Vagina (tissue), 2 donors: ENCODE data around the gene FGR. TPM values are rescaled to one million over a fixed set of nuclear protein-coding genes. Genes with fewer than 3 reads are reported as not detected.

ENCODE experiments used
- DNase-seq, 2 donors: peaks; one replicate each; pipeline ENCODE4 v3.0.0-alpha.2; 2017; ENCODE audit errors: extremely low spot score in 2 of 2
- H3K27ac ChIP-seq: fragments of 200-600 bp; sonication (generic); one replicate; pipeline ENCODE4 v1.5.1; 2019
- H3K27me3 ChIP-seq: fragments of 200-600 bp; sonication (generic); one replicate; pipeline ENCODE4 v1.5.1; 2019
- H3K36me3 ChIP-seq, 2 donors: fragments of 200-600 bp; sonication (generic); one replicate each; pipeline ENCODE4 v1.5.1; 2017 to 2019
- H3K4me1 ChIP-seq: fragments of 200-600 bp; sonication (generic); one replicate; pipeline ENCODE4 v1.5.1; 2019
- H3K4me3 ChIP-seq, 2 donors: fragments of 200-600 bp; sonication (generic); 1 replicate in 1 of 2; 2 replicates in 1 of 2; pipeline ENCODE4 v1.5.1; 2016 to 2019
- H3K9me3 ChIP-seq: fragments of 200-600 bp; sonication (generic); one replicate; pipeline ENCODE4 v1.5.1; 2019
- POLR2A ChIP-seq, 2 donors: fragments of 450-650 bp; IDR thresholded peaks; one replicate each; pipeline ENCODE4 v1.6.1; 2017; ENCODE audit warnings: antibody characterized with exemption in 2 of 2, mild to moderate bottlenecking in 2 of 2, moderate library complexity in 2 of 2
- POLR2AphosphoS5 ChIP-seq, 2 donors: sonication (generic); formaldehyde crosslinking; IDR thresholded peaks; one replicate each; pipeline ENCODE4 v1.9.0; 2017; ENCODE audit warnings: antibody characterized with exemption in 2 of 2, mild to moderate bottlenecking in 2 of 2, low read depth in 1 of 2; ENCODE audit not compliant: insufficient read depth in 1 of 2
- intact Hi-C: fragments of 100-400 bp; cut with DNase I; formaldehyde crosslinking; loops from one replicate; pipeline ENCODE4 v1.15.1; 2023
- total RNA-seq: library from RNA; depleted of rRNA; stranded (reverse); fragments of >200 nt; gene quantifications from one replicate; pipeline ENCODE4 v1.2.3, GENCODE V29; 2016
- TF ChIP-seq, protein P1 (sequence below), 3 experiments: fragments of 450-650 bp in 2 of 3; fragments of 200-600 bp in 1 of 3; sonication (generic) in 1 of 3; IDR thresholded peaks; one replicate each; pipeline ENCODE4 v1.5.1; 2017 to 2019; ENCODE audit warnings: antibody characterized with exemption in 3 of 3, mild to moderate bottlenecking in 2 of 3, moderate library complexity in 2 of 3

FGR gene
- total RNA-seq, 1 donor from 2014 or later: 18.4 TPM

DNA sequence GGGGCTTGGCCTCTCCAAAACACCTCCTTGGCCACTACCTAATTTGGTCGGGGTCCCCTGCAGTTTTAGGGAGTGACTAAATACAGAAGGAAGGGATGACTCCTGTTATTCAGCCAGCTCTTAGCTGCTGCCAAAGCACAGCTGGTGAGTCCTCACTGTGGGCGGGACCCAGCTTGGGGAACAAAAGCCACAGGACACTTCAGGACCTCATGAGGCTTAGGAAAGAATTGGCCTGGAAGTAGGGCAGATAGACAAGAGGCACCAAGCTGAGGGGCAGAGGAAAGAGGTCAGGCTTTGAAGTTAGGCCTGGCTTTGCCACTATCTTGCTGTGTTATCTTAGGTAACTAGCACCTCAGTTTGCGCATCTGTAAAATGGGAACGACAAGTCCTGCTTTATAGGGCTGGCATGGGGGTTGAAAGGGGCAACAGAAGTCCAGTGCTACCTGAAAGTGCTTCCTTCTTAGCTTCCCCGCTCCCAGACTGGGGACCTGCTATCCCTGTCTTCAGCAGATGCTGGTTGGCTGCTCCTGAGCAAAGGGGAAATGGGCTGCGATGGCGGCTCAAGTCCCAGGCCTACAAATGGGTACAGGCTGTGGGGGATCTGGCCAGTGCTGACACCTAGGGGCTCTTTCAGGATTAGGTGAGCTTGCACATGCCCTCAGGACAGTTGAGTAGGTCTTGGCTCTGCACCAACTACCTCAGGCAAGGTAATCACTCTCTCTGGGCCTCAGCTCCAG, 21.3 kb upstream of the FGR start:
- H3K27ac ChIP-seq: peak overlapping the region; percentile 61

DNA sequence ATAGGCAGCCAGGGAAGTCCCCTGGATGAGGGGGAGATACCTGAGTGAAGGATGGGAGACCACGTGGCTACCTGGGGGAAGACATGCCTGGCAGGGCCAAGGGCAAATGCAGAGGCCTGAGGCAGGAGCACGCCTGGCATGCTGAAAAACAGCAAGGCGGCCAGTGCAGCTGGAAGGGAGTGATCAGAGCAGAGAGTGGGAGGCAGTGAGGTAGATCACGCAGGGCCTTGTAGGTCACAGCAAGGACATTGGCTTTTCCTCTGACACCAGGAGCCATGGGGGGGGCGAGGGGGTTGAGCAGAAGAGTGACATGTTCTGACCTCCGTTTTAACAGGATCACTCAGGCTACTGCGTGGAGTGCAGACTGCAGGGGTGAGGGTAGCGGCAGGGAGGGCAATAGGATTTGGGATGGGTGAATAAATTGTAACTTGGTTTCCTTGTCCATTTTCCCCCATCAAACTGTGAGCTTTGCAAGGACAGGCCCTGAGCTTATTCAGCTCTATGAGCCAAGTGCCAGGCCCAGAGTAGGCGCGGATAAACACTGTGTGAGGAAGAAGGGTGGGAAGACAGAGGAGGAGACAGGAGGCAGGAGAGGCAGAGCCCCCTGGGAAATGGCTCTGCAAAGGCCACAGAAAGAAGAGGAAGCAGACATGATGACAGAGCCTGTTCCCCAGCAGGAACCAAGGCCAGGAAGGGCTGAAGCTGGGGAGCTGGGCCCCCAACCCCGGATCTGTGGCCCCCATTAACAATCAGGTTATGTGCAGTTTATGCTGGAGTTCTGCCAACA, 20.4 kb upstream of the FGR start:
- DNase-seq: peak in 1 of 2 donors; percentile 86
- Histone ChIP-seq H3K27me3 (no peaks in the 10 kb centered on the region), H3K9me3 (no peaks in the 10 kb centered on the region), H3K4me1 (peaks cover 32% of the 10 kb centered on the region), H3K27ac (peak overlapping the region; percentile 61), H3K36me3 (no peaks in the 10 kb centered on the region), H3K4me3 (no peak overlapping the region)
- TF ChIP-seq POLR2A (IDR thresholded peaks at IDR 0.05): no peak
- TF ChIP-seq, protein P1, sequence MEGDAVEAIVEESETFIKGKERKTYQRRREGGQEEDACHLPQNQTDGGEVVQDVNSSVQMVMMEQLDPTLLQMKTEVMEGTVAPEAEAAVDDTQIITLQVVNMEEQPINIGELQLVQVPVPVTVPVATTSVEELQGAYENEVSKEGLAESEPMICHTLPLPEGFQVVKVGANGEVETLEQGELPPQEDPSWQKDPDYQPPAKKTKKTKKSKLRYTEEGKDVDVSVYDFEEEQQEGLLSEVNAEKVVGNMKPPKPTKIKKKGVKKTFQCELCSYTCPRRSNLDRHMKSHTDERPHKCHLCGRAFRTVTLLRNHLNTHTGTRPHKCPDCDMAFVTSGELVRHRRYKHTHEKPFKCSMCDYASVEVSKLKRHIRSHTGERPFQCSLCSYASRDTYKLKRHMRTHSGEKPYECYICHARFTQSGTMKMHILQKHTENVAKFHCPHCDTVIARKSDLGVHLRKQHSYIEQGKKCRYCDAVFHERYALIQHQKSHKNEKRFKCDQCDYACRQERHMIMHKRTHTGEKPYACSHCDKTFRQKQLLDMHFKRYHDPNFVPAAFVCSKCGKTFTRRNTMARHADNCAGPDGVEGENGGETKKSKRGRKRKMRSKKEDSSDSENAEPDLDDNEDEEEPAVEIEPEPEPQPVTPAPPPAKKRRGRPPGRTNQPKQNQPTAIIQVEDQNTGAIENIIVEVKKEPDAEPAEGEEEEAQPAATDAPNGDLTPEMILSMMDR (IDR thresholded peaks at IDR 0.05): no peak
- no peak for TF ChIP-seq POLR2AphosphoS5 (IDR thresholded peaks at IDR 0.05; ENCODE audit: insufficient read depth in 1 of 2, low read depth in 1 of 2)
- intact Hi-C loops: no loop called here

More for the DNA sequence above, 21.3 kb upstream of the FGR start:
- peak in 1 of 2 donors; percentile 54 for TF ChIP-seq POLR2AphosphoS5 (IDR thresholded peaks at IDR 0.05; ENCODE audit: insufficient read depth in 1 of 2, low read depth in 1 of 2)
- TF ChIP-seq, protein P1 (IDR thresholded peaks at IDR 0.05): no peak
- peak in 1 of 2 donors; percentile 85 for DNase-seq
- Histone ChIP-seq H3K4me3 (no peak overlapping the region), H3K27me3 (no peaks in the 10 kb centered on the region), H3K36me3 (no peaks in the 10 kb centered on the region), H3K9me3 (no peaks in the 10 kb centered on the region), H3K4me1 (peaks cover 28% of the 10 kb centered on the region)
- intact Hi-C loops: no loop called here

DNA sequence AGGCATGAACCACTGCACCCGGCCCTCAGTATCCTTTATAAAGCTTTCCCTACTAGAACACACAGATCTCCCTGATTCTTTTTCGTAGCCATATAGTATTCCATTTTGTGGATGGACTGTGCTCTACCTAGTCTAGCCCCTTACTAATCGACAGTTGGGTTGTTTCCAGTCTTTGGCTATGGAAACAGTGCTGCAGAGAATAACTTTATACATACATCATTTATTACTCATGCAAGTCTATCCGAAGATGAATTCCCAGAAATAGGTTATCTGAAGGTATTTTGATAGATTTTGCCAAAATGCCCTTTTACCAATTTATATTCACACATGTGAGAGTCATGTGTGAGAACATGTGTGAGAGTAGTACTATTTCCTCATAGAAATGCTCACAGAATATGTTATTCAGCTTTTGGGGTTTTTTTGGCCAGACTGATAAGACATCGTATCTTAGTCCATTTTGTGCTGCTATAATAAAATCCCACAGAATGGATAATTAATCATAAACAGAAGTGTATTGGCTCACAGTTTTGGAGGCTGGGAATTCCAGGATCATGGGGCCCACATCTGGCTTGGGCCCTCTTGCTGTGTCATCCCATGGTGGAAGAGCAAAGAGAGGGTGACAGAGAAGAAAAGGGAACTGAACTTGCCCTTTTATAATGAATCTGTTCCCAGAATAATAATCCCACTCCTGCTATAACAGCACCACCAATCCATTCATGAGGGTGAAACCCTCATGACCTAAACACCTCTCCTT, 17.3 kb upstream of the FGR start:
- intact Hi-C loops: no loop called here
- TF ChIP-seq, protein P1 (IDR thresholded peaks at IDR 0.05): no peak
- no peak overlapping the region for H3K27ac ChIP-seq

DNA sequence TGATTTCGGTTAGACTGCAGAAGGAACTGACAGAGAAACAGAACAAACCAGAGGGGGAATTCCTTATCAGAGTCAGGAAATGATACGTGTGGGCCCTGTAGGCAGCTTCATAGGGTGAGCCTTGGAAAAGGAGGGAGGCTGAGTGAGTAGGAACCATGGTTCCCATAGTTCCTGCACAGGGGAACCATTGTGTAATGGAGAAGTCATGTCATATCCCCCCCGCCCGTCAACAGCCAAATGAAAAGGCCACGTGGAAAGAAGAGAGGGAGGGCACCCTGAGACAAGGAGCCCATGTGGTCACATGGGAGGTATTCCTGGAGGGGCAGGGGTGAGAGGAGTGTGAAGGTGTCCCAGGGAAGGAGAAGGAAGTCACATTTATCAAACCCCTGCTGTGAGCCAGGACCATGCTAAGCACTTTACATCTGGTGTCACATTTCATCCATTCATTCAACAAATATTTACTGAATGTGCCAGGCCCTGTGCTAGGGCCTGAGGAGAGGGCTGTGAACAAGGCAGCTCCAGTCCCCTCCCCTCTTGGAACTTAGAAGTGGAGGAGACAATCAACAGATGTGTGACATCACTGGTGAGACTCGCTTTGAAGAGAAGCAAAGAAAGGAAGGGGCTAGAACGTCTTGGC, 15.7 kb upstream of the FGR start:
- H3K36me3 ChIP-seq: no peaks in the 10 kb centered on the region
- peaks cover 15% of the 10 kb centered on the region for H3K4me1 ChIP-seq
- no peak for TF ChIP-seq POLR2AphosphoS5 (IDR thresholded peaks at IDR 0.05; ENCODE audit: insufficient read depth in 1 of 2, low read depth in 1 of 2)
- TF ChIP-seq, protein P1 (IDR thresholded peaks at IDR 0.05): no peak
- H3K27me3 ChIP-seq: no peaks in the 10 kb centered on the region
- H3K9me3 ChIP-seq: no peaks in the 10 kb centered on the region
- no peak overlapping the region for H3K4me3 ChIP-seq
- no peak for DNase-seq
- intact Hi-C loops: no loop called here
- H3K27ac ChIP-seq: peak overlapping the region; percentile 48

More for the DNA sequence above, 17.3 kb upstream of the FGR start:
- no peaks in the 10 kb centered on the region for H3K36me3 ChIP-seq
- peaks cover 22% of the 10 kb centered on the region for H3K4me1 ChIP-seq
- H3K9me3 ChIP-seq: no peaks in the 10 kb centered on the region
- H3K4me3 ChIP-seq: no peak overlapping the region
- DNase-seq: no peak
- H3K27me3 ChIP-seq: no peaks in the 10 kb centered on the region
